Neuronal stem cell (in vitro differentiated cells): ENCODE results near the gene THEM4.
"Not testable (repeated sequence)": the region's sequence is repeated elsewhere in the genome, so short reads cannot be mapped to it uniquely, and the experiment has no call there.

Experiments used
- DNase-seq: peaks from one replicate; pipeline ENCODE4 v3.0.0-alpha.2; 2013; ENCODE audit warnings: low spot score
- H2AFZ ChIP-seq: one replicate; pipeline ENCODE4 v1.6.1; 2013; ENCODE audit warnings: mild to moderate bottlenecking, low read length, inconsistent platforms
- H2AK5ac ChIP-seq: 2 replicates; pipeline ENCODE4 v1.6.1; 2013; ENCODE audit warnings: low read depth, mild to moderate bottlenecking, inconsistent platforms, low read length, moderate library complexity, mixed read lengths
- H2BK120ac ChIP-seq: 2 replicates; pipeline ENCODE4 v1.6.1; 2013; ENCODE audit warnings: low read depth, mild to moderate bottlenecking, inconsistent platforms, low read length, moderate library complexity, mixed read lengths
- H2BK12ac ChIP-seq: one replicate; pipeline ENCODE4 v1.6.1; 2013; ENCODE audit warnings: low read length, inconsistent platforms
- H2BK15ac ChIP-seq: 2 replicates; pipeline ENCODE4 v1.6.1; 2013; ENCODE audit warnings: mild to moderate bottlenecking, low read length, inconsistent platforms, mixed read lengths
- H2BK5ac ChIP-seq: one replicate; pipeline ENCODE4 v1.6.1; 2013; ENCODE audit warnings: inconsistent platforms, mild to moderate bottlenecking, low read length, moderate library complexity
- H3K14ac ChIP-seq: one replicate; pipeline ENCODE4 v1.6.1; 2013; ENCODE audit warnings: low read length, inconsistent platforms
- H3K18ac ChIP-seq: 2 replicates; pipeline ENCODE4 v1.6.1; 2013; ENCODE audit warnings: low read length, inconsistent platforms
- H3K23ac ChIP-seq: 2 replicates; pipeline ENCODE4 v1.6.1; 2013; ENCODE audit warnings: low read depth, mild to moderate bottlenecking, mixed read lengths, low read length, inconsistent platforms; ENCODE audit not compliant: poor library complexity
- H3K27ac ChIP-seq: replicated peaks from 3 replicates; pipeline ENCODE4 v1.5.1; 2013; ENCODE audit warnings: low read length, inconsistent platforms
- H3K27me3 ChIP-seq, 3 experiments: 2 replicates each; pipeline ENCODE4 v1.6.1; 2013; ENCODE audit warnings: low read length in 3 of 3, mild to moderate bottlenecking in 2 of 3, inconsistent platforms in 1 of 3, low read depth in 1 of 3, mixed read lengths in 1 of 3, moderate library complexity in 1 of 3; ENCODE audit not compliant: control insufficient read depth in 3 of 3, insufficient read depth in 3 of 3
- H3K36me3 ChIP-seq, 2 donors: replicated peaks in 1 of 2; 2 replicates each; pipeline ENCODE4 v1.6.1; 2013; ENCODE audit warnings: low read length in 2 of 2; ENCODE audit not compliant: control insufficient read depth in 2 of 2, insufficient read depth in 2 of 2
- H3K4ac ChIP-seq: 2 replicates; pipeline ENCODE4 v1.6.1; 2013; ENCODE audit warnings: inconsistent platforms, mild to moderate bottlenecking, low read length, moderate library complexity
- H3K4me1 ChIP-seq, 2 donors: 1 replicate in 1 of 2; 2 replicates in 1 of 2; pipeline ENCODE4 v1.6.1; 2013; ENCODE audit warnings: low read length in 2 of 2, low read depth in 1 of 2; ENCODE audit not compliant: control insufficient read depth in 2 of 2, insufficient read depth in 1 of 2
- H3K4me2 ChIP-seq: one replicate; pipeline ENCODE4 v1.6.1; 2013; ENCODE audit warnings: mild to moderate bottlenecking, low read length, inconsistent platforms; ENCODE audit not compliant: insufficient read depth, poor library complexity, severe bottlenecking
- H3K4me3 ChIP-seq, 2 donors: 2 replicates each; pipeline ENCODE4 v1.5.1; 2013; ENCODE audit warnings: low read length in 2 of 2, mild to moderate bottlenecking in 2 of 2, inconsistent platforms in 1 of 2, moderate library complexity in 1 of 2
- H3K79me1 ChIP-seq: one replicate; pipeline ENCODE4 v1.6.1; 2013; ENCODE audit warnings: low read depth, mild to moderate bottlenecking, inconsistent platforms, low read length, moderate library complexity
- H3K9ac ChIP-seq: one replicate; pipeline ENCODE4 v1.6.1; 2013; ENCODE audit warnings: mild to moderate bottlenecking, low read depth, low read length, inconsistent platforms; ENCODE audit not compliant: poor library complexity
- H3K9me3 ChIP-seq, 2 donors: replicated peaks in 1 of 2; 2 replicates each; pipeline versions ENCODE3 to v1.6.1; 2013; ENCODE audit warnings: low read length in 2 of 2, mild to moderate bottlenecking in 2 of 2, inconsistent platforms in 1 of 2, low read depth in 1 of 2, mixed read lengths in 1 of 2, moderate library complexity in 1 of 2; ENCODE audit not compliant: control insufficient read depth in 2 of 2, insufficient read depth in 1 of 2
- H4K8ac ChIP-seq: one replicate; pipeline ENCODE4 v1.6.1; 2013; ENCODE audit warnings: low read depth, mild to moderate bottlenecking, inconsistent platforms, low read length, moderate library complexity
- H4K91ac ChIP-seq: one replicate; pipeline ENCODE4 v1.6.1; 2013; ENCODE audit warnings: low read length, low read depth, mild to moderate bottlenecking, inconsistent platforms; ENCODE audit not compliant: poor library complexity
- WGBS, 2 donors: extraction: QIAGEN DNeasy Blood & Tissue Kit; methylation state at CpG; one replicate each; pipeline ENCODE4 v1.1.7; 2013; ENCODE audit warnings: missing lambda C conversion rate in 2 of 2, mixed read lengths in 1 of 2; ENCODE audit not compliant: insufficient read length in 2 of 2, insufficient replicate concordance in 1 of 2; ENCODE audit errors: extremely low coverage in 2 of 2; 5-methylcytosine and 5-hydroxymethylcytosine counted together

THEM4 gene

DNA sequence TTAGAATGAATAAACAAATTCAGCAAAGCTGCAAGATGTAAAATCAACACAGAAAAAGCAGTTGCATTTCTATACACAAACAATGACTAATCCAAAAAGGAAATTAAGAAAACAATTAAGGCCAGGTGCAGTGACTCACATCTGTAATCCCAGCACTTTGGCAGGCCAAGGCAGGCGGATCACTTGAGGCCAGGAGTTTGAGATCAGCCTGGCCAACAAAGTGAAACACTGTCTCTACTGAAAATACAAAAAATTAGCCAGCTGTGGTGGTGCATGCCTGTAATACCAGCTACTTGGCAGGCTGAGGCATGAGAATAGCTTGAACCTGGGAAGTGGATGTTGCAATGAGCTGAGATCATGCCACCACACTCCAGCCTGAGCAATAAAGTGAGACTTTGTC, 22.3 kb downstream of the THEM4 start:
- H4K91ac ChIP-seq = no peak overlapping the region
- no peaks in the 10 kb centered on the region for H3K4me1 ChIP-seq
- no peak overlapping the region for H2BK120ac ChIP-seq
- H2BK12ac ChIP-seq = no peak overlapping the region
- no peak overlapping the region for H3K18ac ChIP-seq
- no peak overlapping the region for H3K27ac ChIP-seq
- H3K4me3 ChIP-seq = no peak overlapping the region
- H3K4ac ChIP-seq = no peak overlapping the region
- WGBS, 2 donors = no CpG with 5 or more reads among the region's 1 CpG
- no peak overlapping the region for H3K14ac ChIP-seq
- no peak overlapping the region for H2BK5ac ChIP-seq
- no peak overlapping the region for H3K4me2 ChIP-seq
- no peak overlapping the region for H2AK5ac ChIP-seq
- H3K79me1 ChIP-seq = no peaks in the 10 kb centered on the region
- H2BK15ac ChIP-seq = no peak overlapping the region
- H3K23ac ChIP-seq = no peak overlapping the region
- H4K8ac ChIP-seq = no peak overlapping the region
- peaks cover 0 to 8% of the 10 kb centered on the region in 2 donors for H3K9me3 ChIP-seq
- peaks cover 0 to 56% of the 10 kb centered on the region in 2 donors for H3K36me3 ChIP-seq
- DNase-seq = no peak
- no peak overlapping the region for H3K9ac ChIP-seq
- no peaks in the 10 kb centered on the region for H3K27me3 ChIP-seq
- no peak overlapping the region for H2AFZ ChIP-seq

GRCh38 chr1:151885479-151885878, 23.8 kb downstream of the THEM4 start:
- Histone ChIP-seq H3K4me2 (no peak overlapping the region), H3K79me1 (no peaks in the 10 kb centered on the region), H3K4ac (no peak overlapping the region), H4K8ac (no peak overlapping the region), H3K27me3 (no peaks in the 10 kb centered on the region), H2AK5ac (no peak overlapping the region), H2BK120ac (no peak overlapping the region), H3K4me3 (no peak overlapping the region), H3K27ac (no peak overlapping the region), H3K4me1 (no peaks in the 10 kb centered on the region), H3K36me3 (peaks cover 0 to 41% of the 10 kb centered on the region in 2 donors), H2BK15ac (no peak overlapping the region), H4K91ac (no peak overlapping the region), H3K18ac (no peak overlapping the region), H3K23ac (no peak overlapping the region), H3K14ac (no peak overlapping the region), H2BK5ac (no peak overlapping the region), H3K9ac (no peak overlapping the region), H3K9me3 (peaks cover 0 to 8% of the 10 kb centered on the region in 2 donors), H2AFZ (no peak overlapping the region), H2BK12ac (no peak overlapping the region)
- no CpG with 5 or more reads among the region's 1 CpG for WGBS, 2 donors
- no peak for DNase-seq

- WGBS, 2 donors = no CpG with 5 or more reads among the region's 5 CpGs
- H3K4me2 ChIP-seq = not testable (repeated sequence)
These were observed 24.4 kb downstream of the THEM4 start for GRCh38 chr1:151884879-151885278.

DNA sequence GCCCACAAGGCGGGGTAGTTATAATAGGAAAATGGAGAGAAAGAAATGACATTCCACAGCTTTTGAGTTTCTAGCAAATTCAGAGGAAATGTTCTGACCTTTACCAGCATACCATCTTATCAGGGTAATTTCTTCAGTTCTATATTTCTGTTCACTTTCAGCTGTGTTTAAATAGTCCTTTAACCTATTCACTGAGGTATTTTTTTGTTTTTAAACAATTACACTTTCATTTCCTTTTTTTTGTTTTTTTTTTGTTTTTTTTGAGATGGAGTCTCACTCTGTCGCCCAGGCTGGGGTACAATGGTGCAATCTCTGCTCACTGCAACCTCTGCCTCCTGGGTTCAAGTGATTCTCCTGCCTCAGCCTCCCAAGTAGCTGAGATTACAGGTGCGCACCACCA, 24.9 kb downstream of the THEM4 start:
- not testable (repeated sequence) for H2BK120ac ChIP-seq, DNase-seq

More at GRCh38 chr1:151884879-151885278, 24.4 kb downstream of the THEM4 start:
- H3K18ac ChIP-seq, H4K91ac ChIP-seq, H2BK12ac ChIP-seq, DNase-seq, H3K14ac ChIP-seq, H3K79me1 ChIP-seq, H2AK5ac ChIP-seq, H3K27me3 ChIP-seq, H3K9ac ChIP-seq, H3K4me1 ChIP-seq, H2BK5ac ChIP-seq, H2AFZ ChIP-seq, H3K4me3 ChIP-seq, H2BK15ac ChIP-seq, H3K23ac ChIP-seq, H3K4ac ChIP-seq, H3K27ac ChIP-seq, H2BK120ac ChIP-seq, H3K9me3 ChIP-seq, H4K8ac ChIP-seq: not testable (repeated sequence)
- peaks cover 0 to 39% of the 10 kb centered on the region in 2 donors for H3K36me3 ChIP-seq

More for the DNA sequence above, 24.9 kb downstream of the THEM4 start:
- not testable (repeated sequence) for H3K4me3 ChIP-seq, H3K9me3 ChIP-seq, H3K14ac ChIP-seq, H2AK5ac ChIP-seq, H3K4me2 ChIP-seq, H3K27ac ChIP-seq, H2BK5ac ChIP-seq, H3K18ac ChIP-seq, H3K4me1 ChIP-seq, H3K27me3 ChIP-seq, H3K23ac ChIP-seq, H4K91ac ChIP-seq, H3K4ac ChIP-seq, H3K79me1 ChIP-seq, H4K8ac ChIP-seq, H2AFZ ChIP-seq, H2BK12ac ChIP-seq, H3K9ac ChIP-seq, H2BK15ac ChIP-seq
- peaks cover 0 to 37% of the 10 kb centered on the region in 2 donors for H3K36me3 ChIP-seq
- WGBS, 2 donors = no CpG with 5 or more reads among the region's 3 CpGs
